HG02610 (cell line): ENCODE measurements around the gene CPNE2.

Experiments
- ATAC-seq: cut with Tn5 transposase; IDR thresholded peaks from one replicate; pipeline ENCODE4 v1.9.1; 2021; ENCODE audit warnings: mild to moderate bottlenecking, moderate library complexity; ENCODE audit not compliant: unreplicated experiment

Gene CPNE2

DNA sequence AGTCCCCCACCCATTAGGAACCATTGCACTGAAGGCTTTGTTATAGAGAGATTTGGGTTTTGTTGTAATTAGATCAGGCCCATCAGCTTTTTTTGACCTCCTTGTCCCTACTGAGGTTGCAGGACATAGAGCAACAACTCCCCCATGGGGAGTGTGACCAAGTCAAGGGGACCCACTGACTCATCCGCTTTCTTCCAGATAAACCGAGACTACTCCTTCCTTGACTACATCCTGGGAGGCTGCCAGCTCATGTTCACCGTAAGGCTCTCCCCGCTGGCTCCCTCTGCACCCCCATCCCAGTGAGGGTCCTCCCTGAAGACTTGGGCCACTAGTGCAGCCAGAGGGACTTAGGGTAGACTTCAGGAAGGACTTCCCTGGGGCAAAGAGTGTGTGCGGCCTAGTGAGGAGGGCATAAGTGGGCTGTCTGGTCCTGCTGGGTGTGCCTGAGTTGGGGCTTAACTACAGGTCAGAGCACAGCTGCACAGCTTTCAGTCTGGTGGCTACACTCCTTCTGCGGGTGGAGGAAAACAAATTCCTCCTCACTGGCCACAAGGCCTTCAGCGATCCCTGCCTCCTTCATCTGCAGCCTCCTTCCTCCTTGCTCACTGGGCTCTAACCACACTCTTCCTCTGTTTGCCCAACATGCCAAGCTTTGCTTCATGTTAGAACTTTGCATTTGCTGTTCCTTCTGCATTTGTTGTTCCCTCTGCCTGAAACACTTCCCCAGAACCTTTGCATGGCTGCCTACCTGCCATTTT is 31.0 kb downstream of the CPNE2 start:
- no peak for ATAC-seq

DNA sequence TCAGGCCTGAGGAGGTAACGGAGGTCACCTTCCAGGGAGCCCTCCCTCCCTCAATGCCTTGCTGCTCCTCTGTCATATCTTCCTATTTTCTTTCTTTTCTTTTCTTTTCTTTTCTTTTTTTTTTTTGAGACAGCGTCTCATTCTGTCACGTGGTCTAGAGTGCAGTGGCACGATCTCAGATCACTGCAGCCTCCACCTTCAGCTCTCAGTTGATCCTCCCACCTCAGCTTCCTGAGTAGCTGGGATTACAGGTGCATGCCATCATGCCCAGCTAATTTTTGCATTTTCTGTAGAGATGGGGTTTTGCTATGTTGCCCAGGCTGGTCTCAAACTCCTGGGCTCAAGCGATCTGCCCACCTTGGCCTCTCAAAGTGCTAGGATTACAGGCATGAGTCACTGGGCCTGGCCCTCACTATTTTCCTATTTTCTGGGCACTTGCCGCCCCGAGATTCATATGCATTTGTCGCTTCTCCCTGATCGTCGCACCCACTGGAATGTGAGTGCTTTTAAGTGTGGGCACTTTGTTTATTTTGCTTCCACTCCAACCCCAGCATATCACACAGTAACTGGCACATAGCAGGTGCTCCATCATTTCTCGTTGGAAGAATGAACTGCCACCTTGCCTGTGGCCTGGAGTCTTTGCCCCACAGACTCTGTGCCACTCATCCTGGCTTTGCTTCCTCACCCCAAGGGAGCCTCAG is 31.7 kb downstream of the CPNE2 start:
- no peak for ATAC-seq

- no peak for ATAC-seq
Observed at GRCh38 chr16:57125376-57125775, 33.0 kb downstream of the CPNE2 start.

GRCh38 chr16:57125969-57126368 is 33.6 kb downstream of the CPNE2 start:
- ATAC-seq = no peak

DNA sequence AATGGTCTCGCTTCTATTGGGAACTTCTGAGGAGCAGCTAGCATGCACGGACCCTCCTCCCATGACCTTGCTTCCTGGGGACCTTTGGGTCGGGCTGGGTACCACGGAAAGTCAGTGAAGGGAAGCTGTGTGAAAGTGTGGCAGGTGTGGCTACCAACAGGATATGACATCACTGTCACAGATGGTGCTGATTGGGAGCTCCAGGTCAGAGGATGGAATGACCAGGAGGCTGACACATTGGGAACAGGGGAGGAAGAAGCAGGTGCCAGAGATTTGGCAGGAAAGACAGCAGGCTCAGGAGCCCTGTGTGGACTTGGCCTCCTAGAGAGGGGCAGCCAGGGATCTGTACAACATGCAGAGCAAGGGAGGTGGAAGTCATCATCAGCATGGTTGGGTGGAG is 34.0 kb downstream of the CPNE2 start:
- no peak for ATAC-seq

- peak; percentile 52 for ATAC-seq
Observed at GRCh38 chr16:57127037-57127763, 34.8 kb downstream of the CPNE2 start.

GRCh38 chr16:57127836-57128235 is 35.5 kb downstream of the CPNE2 start:
- ATAC-seq = no peak

GRCh38 chr16:57128771-57129389 is 36.5 kb downstream of the CPNE2 start:
- ATAC-seq = peak; percentile 52

- ATAC-seq = no peak
Observed at GRCh38 chr16:57130950-57131321, 38.6 kb downstream of the CPNE2 start.

GRCh38 chr16:57131351-57131970 is 39.1 kb downstream of the CPNE2 start:
- ATAC-seq = no peak

- ATAC-seq = no peak
Observed at GRCh38 chr16:57132470-57132869, 40.1 kb downstream of the CPNE2 start.

- ATAC-seq = no peak
Observed at GRCh38 chr16:57133031-57133430, 40.6 kb downstream of the CPNE2 start.

- ATAC-seq = no peak
Observed at GRCh38 chr16:57133886-57134285, 41.5 kb downstream of the CPNE2 start.

DNA sequence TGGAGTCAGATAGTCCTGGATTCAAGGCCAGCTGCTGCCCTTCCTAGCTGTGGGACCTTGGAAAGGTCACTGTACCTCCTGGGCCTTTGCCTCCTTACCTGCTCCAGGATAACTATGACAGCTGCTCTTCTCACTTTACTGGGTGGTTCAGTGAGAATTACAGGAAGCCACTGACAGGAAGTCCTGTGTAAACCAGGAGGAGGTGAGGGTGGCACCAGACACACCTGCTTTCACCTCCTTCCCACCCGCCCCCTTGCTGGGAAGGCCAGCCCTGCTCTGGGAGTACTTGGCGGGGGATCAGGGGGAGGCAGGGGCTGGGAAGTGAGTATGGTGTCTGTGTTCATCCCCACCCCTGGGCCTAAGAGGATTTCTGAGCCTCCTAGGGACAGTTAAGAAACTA is 42.6 kb downstream of the CPNE2 start:
- ATAC-seq = no peak

DNA sequence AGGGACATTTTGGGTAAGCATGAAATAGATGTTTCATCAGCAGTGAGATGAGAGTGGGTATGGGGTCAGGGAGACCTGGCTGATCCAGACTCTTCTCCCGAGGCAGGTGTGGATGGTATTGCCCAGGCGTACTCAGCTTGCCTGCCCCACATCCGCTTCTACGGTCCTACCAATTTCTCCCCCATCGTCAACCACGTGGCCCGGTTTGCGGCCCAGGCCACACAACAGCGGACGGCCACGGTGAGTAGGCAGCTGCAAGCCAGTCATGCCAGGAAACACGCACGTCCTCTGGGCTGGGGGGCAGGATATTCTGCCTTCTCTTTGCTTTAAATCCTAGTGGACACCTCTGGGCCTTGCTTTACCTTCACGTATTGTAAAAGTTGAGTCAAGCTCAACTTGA is 44.7 kb downstream of the CPNE2 start:
- no peak for ATAC-seq

- ATAC-seq = no peak
Observed at GRCh38 chr16:57137566-57138273, 45.3 kb downstream of the CPNE2 start.

GRCh38 chr16:57138281-57138935 is 46.0 kb downstream of the CPNE2 start:
- no peak for ATAC-seq

DNA sequence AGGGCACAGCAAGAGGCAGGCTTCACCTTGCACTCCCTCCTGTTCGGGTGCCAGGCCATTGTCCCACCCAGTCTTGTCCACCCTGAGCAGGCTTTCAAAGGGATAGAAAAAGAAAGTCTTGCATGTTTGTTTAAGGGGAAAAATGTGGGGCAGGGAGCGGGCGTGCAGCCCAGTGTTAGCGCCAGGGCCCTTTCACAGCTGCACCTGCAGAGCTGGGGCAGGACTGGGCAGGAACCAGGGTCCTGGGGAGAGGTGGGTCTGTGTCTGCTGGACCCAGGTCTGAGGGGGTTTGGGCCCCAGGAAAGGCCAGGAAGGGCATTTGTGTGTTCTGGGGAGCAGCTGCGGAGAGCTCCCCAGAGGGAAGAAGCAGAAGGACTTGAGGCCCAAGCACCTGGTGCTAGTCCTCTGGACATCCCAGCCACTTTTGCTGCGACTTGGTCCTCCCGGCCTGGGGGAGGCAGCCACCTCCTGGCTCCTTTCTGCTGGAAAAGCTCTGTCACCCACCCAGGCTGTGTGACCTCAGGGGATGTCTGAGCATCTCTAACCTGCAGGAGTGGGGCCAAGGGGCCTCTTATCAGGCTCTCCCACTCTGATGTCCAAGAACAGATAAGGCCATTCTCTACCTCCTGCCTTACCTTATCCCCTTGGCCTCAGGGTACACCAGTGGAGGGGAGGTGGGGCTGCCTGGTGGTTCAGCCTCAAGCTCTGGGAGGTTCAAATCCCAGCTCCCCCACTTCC is 48.7 kb downstream of the CPNE2 start:
- no peak for ATAC-seq
